Jurkat, Clone E6-1 (cell line): ENCODE results near the gene KRTAP19-2. TPM values are rescaled to one million over a fixed set of nuclear protein-coding genes. Genes with fewer than 3 reads are reported as not detected.
"Not testable (repeated sequence)": the region's sequence is repeated elsewhere in the genome, so short reads cannot be mapped to it uniquely, and the experiment has no call there.

Source experiments
- DNase-seq: peaks from one replicate; pipeline ENCODE4 v3.0.0-alpha.2; 2011; ENCODE audit warnings: low read depth, low spot score
- H3K4me3 ChIP-seq: 2 replicates; pipeline ENCODE4 v1.5.1; 2011; ENCODE audit warnings: mild to moderate bottlenecking, low read length, control low read depth, moderate library complexity
- polyA plus RNA-seq: library from polyadenylated mRNA; unstranded; fragments of >200 nt; gene quantifications from one replicate; pipeline ENCODE4 v1.2.1, GENCODE V29; 2012; ENCODE audit warnings: missing spikeins; ENCODE audit not compliant: insufficient read length, insufficient read depth

KRTAP19-2 gene, protein sequence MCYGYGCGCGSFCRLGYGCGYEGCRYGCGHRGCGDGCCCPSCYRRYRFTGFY
- not detected for polyA plus RNA-seq

DNA sequence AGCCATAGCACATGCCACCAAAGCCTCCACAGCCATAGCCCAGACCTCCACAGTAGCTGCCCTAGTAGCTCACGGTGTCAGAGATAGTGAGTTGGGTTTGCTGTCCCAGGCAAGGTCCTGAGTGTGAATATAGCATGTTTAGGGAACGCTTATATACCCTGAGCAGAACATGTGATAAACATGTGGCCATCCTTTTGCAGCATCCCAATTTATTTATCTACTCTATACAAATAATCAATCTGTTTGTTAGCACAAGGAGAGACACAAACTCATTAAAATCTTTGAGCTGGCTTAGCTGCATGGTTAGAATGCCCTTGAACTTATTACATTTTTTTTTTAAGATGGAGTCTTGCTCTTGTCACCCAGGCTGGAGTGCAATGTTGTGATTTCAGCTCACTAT is at the start of gene KRTAP19-2:
Gene KRTAP19-2, minus strand, starts transcription at position 101 of the 400 bp plus-strand sequence. Its CDS starts 88 bp downstream, at position 13.
- H3K4me3 ChIP-seq, result no peak within 1 kb of the TSS
- DNase-seq, result no peak

DNA sequence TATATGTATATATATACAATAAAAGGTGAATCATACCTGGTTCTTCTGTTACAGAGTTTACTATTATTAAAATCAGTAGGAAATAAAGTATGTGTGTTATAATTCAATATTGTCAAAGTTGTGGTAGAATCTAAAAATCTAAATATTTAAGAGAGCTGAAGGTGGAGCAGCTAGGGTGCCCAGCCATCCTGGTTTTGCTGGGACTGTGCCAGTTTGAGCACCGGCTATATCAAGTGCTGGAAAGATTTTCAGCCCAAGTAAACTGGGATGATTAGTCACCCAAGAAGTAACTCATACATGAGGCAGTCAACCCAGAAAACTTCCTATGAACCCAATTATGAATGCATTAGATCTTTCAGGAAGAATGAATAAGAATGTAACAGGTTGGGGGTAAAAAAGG is 31.6 kb upstream of the KRTAP19-2 start:
- H3K4me3 ChIP-seq, result no peak overlapping the region
- no peak for DNase-seq

DNA sequence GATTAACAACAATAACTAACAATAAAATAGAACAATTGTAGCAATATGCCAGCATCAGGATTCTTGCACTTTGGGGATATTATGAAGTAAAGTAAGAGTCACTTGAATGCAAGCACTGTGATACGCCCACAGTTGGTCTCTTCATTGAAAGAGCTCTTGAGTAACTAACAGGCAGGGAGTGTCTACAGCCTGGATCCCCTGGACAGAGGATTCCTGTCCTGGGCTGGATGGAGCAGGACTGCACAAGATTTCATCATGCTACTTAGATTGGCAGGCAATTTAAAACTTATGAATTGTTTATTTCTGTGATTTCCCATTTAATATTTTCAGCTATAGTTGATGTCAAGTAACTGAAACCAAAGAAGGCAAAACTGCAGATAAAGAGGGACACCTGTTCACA is 28.4 kb upstream of the KRTAP19-2 start:
- no peak for DNase-seq
- no peak overlapping the region for H3K4me3 ChIP-seq

DNA sequence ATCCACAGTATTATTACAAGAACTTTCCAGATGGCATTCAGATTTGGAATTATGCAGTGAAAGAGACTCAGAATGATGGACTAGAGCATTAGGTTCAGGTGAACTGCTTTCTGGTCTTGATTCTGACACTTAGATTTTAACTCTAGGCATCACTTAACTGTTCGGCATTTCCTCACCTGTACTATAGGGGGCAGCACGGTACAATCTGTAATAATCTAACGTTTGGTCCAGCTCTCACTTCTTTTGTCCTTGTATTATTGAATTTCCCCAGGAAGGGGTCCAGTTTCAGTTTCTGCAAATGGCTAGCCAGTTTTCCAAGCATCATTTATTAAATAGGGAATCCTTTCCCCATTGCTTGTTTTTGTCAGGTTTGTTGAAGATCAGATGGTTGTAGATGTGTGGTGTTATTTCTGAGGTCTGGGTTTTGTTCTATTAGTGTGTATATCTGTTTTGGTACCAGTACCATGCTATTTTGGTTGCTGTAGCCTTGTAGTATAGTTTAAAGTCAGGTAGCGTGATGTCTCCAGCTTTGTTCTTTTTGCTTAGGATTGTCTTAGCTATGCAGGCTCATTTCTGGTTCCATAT is 18.5 kb upstream of the KRTAP19-2 start:
- H3K4me3 ChIP-seq, result not testable (repeated sequence)
- peak; percentile 6 for DNase-seq

DNA sequence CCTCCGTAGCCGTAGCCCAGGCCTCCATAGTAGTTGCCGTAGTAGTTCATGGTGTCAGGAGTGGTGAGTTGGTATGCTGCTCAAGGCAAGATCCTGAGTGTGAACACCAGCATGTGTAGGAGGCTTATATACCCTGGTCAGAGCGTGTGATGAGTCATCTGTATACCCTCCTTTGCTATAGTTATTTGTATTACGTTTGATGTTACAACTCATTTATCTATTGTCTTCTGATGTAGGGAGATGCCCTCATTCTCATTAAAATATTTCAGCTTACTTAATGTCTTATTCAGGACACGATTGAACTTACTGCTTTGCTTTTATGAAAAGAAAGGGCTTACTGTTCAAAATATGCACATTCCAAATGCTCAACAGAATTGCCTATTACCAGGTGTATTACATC is 14.8 kb upstream of the KRTAP19-2 start, which contains the start of gene KRTAP19-5:
Gene KRTAP19-5, minus strand, starts transcription at position 101 of the 400 bp plus-strand sequence. Its CDS starts 51 bp downstream, at position 50.
- no peak within 1 kb of the TSS for H3K4me3 ChIP-seq

DNA sequence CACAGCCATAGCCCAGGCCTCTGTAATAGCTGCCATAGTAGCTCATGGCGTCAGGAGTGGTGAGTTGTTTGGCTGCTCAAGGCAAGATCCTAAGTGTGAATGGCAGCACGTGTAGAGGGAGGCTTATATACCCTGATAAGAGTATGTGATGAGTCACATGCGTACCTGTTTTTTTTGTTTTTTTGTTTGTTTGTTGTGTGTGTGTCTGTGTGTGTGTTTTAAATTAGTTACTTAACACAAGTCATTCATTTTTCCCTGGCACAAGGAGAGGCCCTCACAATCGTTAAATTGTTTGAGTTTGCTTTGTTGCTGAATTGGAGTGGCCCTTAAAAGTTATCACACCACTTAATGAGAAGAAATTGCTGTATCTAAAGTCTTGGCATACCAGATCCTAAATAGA is 9.8 kb upstream of the KRTAP19-2 start, which contains the start of gene KRTAP19-4:
Gene KRTAP19-4, minus strand, starts transcription at position 101 of the 400 bp plus-strand sequence. Its CDS starts 55 bp downstream, at position 46.
- no peak within 1 kb of the TSS for H3K4me3 ChIP-seq
- DNase-seq, result no peak

More for the DNA sequence above, 14.8 kb upstream of the KRTAP19-2 start, which contains the start of gene KRTAP19-5:
- DNase-seq, result no peak

DNA sequence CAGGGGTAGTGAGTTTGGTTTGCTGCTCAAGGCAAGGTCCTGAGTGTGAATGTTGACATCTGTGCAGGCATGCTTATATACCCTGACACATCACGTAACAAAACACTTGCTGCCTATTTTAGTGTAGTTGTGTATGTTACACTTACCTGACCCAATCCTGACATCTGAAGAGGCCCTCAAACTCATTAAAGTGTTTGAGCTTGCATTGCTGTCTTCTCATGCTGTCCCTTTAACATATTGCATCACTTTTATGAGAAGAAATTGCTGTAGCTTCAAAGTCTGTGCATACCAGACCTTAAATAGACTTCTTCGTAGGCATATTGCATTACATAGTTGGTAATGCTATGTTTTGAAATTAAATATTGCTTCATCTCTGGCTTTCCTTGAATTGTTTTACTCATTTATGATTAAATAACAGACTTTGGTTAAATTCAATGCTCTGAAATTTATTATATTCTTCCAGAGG is 4.8 kb upstream of the KRTAP19-2 start, which contains the start of gene KRTAP19-3:
Gene KRTAP19-3, minus strand, starts transcription at position 51 of the 466 bp plus-strand sequence. CDS start 56 bp downstream, outside the sequence.
- DNase-seq, result no peak
- H3K4me3 ChIP-seq, result no peak within 1 kb of the TSS

DNA sequence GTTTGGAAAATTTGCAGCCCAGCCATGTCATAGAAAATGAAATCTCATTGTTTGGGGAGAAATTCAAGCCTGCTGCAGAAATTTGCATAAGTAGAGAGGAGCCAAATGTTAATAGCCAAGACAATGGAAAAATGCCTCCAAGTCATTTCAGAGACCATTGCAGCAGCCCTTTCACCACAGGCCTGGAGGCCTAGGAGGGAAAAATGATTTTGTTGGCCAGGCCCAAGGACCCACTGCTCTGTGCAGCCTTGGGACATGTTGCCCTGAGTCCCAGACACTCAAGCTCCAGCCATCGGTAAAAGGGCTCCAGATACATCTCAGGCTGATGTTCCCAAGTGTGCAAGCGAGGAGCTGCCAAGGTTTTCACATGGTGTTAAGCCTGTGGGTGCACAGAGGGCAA is 1.1 kb downstream of the KRTAP19-2 start:
- DNase-seq, result no peak
- no peak overlapping the region for H3K4me3 ChIP-seq

DNA sequence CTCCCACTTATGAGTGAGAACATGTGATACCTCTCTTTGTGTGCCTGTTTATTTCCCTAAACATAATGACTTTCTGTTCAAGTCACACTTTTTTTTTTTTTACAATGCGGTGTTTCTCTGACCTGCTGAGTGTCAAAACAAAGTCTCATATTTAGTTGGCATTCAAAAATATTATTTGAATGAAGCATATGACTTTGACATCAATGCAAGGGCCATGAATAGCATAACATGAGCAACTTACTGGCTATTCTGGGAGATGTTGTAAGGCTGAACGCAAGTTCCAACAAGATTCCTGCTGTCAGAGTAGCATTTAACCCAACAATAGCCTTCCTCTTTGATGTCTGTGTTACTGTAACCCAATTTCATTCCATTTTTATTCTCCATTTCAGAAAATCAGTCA is 5.1 kb downstream of the KRTAP19-2 start:
- no peak for DNase-seq
- no peak overlapping the region for H3K4me3 ChIP-seq

DNA sequence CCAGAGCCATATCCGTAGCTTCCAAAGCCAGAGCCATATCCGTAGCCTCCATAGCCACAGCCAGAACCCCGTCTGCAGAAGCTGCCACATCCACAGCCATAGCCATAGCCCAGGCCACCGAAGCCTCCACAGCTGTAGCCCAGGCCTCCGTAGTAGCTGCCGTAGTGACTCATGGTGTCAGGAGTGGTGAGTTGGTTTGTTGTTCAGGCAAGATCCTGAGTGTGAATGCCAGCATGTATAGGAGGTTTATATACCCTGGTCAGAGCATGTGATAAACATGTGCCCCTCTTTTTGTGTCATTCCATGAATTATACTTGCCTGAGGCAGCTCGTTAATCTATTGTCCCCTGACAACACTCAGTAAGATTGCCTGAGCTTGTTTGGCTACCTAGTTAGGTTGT is 7.1 kb downstream of the KRTAP19-2 start, which contains the start of gene KRTAP19-1:
Gene KRTAP19-1, minus strand, starts transcription at position 223 of the 400 bp plus-strand sequence. Its CDS starts 50 bp downstream, at position 173.
- H3K4me3 ChIP-seq, result no peak within 1 kb of the TSS
- DNase-seq, result no peak

DNA sequence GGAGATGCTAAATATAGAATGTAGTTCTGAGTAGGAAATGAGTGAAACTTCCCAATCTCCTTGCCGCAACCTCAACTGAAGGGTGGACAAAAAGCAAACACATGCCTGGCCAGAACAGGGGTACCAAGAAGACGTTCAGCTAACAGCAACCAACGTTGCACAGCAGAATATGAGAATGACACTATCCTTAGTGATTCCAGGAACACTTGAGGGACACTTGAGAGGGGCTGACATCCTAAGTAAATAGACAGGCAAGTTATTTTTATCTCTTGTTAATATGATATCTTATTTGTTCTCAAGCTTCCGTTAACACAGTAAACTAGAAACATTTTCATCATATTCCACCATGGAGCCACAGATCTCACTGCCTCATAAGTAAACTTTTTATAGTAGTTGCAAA is 8.0 kb downstream of the KRTAP19-2 start:
- H3K4me3 ChIP-seq, result no peak overlapping the region
- no peak for DNase-seq

DNA sequence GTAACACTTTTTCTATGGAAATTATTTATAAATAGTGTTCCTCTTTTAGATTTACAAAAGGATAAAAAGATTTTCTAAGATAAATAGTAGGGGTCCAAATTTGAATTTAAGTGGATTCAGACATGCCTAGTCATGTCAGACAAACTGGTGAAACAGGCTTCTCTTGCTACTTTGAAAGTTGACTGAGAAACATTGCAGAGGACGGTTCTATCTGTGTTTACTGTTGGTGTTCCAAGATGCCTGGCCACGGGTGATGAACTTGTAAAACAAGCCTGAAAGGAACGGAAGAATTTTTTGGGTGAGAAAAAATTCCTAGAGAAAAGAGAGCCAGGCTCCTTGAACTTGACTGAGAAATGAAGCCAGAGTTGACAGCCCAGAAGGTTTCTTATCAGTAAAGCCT is 9.2 kb downstream of the KRTAP19-2 start:
- H3K4me3 ChIP-seq, result no peak overlapping the region
- no peak for DNase-seq

DNA sequence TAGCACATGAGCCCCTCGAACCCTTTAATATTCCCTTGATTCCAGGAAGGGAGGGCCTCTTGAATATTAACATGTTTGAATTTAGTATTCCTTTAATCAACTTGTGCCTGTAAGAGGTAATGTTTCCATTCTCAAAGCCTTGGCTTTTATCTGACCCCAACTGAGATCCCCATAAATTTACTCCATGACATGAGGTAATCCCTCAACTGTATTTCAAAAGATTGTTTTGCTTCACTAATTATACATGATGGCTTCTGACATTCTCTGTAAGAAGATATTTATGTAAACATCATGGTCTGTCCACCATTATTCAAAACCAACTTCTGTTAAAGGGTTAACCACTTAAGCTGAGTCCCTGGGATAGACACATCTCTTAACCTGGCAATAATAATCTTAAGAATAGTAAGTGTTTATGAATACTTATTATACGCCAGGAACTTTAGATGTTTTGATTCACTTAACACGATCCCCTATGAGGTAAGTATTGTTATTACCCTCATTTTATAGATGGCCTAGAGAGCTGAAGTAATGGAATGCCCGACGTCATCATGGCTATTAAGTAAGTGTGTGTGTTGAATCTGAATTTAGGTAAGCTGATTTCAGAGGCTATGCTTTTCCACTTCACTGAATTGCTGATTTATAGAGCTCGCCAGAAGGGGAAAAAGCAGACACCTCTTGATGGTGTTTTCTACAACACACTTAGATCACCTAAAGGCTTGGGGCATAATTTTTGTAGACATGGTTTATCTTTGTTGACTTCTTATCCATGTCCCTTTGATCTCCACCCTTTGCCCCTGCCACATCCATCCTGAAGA is 18.1 kb downstream of the KRTAP19-2 start:
- no peak for DNase-seq
- no peak overlapping the region for H3K4me3 ChIP-seq

DNA sequence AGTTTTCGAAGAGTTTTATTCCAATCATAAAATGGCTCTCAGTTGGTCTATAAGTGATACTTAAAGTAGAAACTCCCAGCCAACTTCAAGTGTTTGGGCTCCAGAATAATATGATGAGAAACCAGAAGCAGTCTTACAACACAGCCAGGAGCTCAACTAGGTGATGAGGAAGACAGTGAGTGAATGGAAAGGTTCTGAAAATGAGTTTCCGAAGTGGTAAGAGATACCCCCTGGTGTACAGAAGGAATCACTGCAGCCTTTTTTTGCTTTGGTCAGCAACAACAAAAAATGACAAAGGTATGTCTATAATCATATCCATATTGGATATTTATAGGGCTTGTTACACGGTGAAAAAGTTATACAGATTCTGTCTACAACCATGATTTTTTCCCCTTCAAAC is 23.5 kb downstream of the KRTAP19-2 start:
- H3K4me3 ChIP-seq, result no peak overlapping the region
- peak; percentile 20 for DNase-seq

DNA sequence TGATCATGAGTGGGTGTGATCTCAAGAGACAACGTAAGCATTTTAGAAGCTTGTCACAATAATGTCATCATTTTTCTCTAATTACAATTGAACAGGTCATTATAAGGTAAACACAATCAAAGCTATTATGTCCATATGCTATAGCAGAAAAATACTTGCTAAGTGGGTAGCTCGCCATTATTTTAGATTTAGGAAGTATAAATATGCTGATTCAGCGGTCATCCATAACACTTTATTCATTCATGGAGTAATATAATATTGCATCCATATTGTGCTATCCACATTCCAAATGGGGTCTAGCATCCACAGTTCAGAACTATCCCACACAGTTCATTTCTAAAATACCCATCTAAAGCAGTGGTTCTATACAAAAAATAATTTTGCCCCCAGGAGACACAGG is 38.7 kb downstream of the KRTAP19-2 start:
- no peak overlapping the region for H3K4me3 ChIP-seq
- no peak for DNase-seq

DNA sequence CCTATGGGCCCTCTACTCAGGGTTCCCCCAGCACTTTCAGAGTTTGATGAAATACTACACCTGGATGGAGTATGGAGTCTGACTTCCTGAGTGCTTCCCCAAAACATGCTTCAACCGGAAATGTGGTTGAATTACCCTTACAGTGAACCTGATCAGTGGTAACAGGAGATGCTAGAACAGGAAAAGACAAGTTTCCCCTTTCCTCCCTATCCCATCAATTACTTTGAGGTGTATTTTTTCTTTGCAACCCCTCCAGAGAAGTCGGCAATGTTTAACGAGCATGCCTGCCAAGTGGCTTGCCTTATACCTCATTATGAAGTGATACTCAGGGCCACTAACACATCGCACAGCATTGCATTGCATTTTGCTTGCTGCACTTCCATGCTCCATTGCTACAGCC is 40.2 kb downstream of the KRTAP19-2 start:
- H3K4me3 ChIP-seq, result no peak overlapping the region
- DNase-seq, result peak; percentile 27

DNA sequence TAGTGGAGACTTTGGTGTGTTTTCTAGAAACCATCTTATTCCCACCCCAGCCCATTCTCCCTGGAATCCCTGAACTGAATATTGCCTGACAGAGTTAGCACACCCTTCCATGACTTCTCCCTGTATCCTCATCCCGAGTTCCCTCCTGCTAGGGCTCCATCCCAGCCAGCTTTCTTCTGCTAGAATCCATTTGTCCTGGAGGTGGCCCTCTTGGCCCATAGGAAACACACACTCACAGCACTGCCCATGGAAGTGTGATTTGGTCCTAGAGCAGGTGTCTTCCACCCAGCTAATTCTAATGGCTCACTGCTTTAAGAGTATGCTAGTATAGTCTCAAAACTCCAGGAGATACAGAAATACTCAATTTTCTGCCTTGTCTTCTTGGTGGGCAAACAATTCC is 43.0 kb downstream of the KRTAP19-2 start:
- no peak for DNase-seq
- no peak overlapping the region for H3K4me3 ChIP-seq

DNA sequence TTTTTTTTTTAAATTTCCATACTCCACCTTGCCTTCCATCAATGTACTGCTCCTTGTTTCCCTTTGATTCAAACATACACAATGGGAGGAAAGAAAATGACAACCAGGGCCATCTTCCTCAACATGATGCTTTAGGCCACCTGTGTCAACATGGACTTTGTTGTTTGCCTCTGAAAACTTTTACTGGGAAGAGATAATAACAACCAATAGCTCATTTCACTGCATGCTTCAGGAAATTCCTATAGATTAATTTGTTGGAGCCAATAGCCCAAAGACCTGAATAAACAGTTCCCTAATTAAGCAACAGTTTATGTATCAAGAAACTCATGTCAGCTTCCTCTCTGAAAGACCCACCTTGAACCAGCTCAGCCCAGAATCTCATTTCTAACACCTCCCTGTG is 44.0 kb downstream of the KRTAP19-2 start:
- no peak for DNase-seq
- H3K4me3 ChIP-seq, result no peak overlapping the region

DNA sequence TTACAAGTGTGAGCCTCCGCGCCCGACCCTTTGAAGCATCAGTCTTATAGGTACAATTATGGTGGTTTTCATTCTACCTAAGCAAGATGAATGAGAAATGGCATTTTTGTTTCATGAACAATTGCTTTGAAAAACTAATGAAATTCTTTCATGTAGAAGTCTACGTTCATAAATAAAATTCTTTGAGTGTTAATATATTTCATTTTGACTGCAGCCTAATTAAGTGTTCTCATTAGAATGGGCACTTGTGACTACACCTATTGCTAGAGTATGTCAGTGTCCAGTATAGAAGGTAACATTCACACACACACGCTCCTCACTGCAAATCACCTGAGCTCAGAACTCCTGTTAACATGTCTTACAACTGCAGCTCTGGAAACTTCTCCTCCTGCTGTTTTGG is 47.3 kb downstream of the KRTAP19-2 start, which contains the start of gene KRTAP15-1:
Gene KRTAP15-1, plus strand, starts transcription at position 301 of the 400 bp plus-strand sequence. Its CDS starts 53 bp downstream, at position 354.
- no peak within 1 kb of the TSS for H3K4me3 ChIP-seq
- no peak for DNase-seq
